ENCODE results near the gene LBR.

The LBR gene

GRCh38 chr1:225462714-225463574, 35.1 kb upstream of the LBR start:
- peak; percentile 79 for DNase-seq

GRCh38 chr1:225462429-225462713, 34.5 kb upstream of the LBR start:
- peak; percentile 66 for DNase-seq

DNA sequence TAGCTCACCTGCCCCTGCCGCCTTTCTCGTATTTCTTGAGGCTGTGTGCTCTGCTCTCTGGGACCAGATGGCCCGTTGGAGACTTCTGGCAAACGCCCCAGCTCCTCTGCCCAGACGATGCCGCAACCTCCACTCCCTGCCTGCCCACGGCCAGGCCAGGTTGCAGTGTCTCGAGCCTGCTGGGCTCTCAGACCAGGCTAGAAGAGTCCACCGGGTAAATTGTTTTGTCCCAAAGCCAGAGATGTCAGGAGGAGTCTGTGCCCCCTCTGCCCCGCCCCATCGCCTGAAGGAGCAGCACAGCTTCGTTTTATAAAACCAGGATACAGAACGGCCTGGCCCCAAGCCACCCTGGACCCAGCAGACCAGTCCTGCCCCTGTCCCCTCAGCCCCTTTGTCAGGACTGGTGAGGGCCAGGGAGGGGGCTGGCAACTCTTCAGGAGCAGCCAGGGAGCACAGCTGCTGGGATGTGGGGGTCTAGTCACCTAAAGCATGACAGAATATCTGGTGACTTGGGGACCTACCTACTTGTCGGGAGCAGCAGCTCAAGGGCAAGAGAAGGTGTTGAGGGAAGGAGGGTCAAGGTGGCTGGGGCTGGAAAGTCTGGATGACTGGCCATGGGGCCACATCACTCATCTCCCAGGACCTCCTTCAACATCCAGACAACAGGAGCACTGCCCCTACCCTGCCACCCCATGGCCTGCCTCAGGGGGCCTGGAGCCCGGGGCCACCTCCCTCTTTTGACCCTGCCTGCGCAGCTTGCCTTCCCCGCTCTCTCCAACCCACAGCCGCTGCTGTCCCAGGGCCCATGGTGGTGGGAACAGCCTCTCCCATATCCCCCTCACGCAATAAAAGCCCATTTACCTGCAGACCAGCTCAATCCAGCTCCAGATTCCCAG, 33.9 kb upstream of the LBR start:
- DNase-seq = no peak

GRCh38 chr1:225460737-225461532, 33.1 kb upstream of the LBR start:
- DNase-seq = no peak

- DNase-seq = no peak
These were observed 32.3 kb upstream of the LBR start for GRCh38 chr1:225460021-225460736.

DNA sequence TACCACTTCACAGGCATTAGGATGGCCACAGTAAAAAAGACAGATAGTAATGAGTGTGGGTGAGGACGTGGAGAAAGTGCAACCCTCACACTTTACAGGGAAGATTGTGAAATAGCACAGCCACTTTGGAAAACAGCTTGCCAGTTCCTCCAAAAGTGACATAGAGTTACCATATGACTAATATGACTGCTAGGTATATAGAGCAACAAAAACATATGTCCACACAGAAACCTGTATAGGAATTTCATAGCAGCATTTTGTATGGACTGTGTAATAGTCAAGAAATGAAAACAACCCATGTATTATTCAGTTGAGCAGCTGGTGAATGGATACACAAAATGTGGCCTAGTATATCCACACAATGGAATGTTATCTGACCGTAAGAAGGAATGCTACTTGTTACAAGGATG, 30.4 kb upstream of the LBR start:
- no peak for DNase-seq

- no peak for DNase-seq
These were observed 26.9 kb upstream of the LBR start for GRCh38 chr1:225454733-225455132.

- DNase-seq = peak; percentile 98
These were observed 26.2 kb upstream of the LBR start for GRCh38 chr1:225453797-225454648.

GRCh38 chr1:225451840-225452515, 24.1 kb upstream of the LBR start:
- DNase-seq = no peak

DNA sequence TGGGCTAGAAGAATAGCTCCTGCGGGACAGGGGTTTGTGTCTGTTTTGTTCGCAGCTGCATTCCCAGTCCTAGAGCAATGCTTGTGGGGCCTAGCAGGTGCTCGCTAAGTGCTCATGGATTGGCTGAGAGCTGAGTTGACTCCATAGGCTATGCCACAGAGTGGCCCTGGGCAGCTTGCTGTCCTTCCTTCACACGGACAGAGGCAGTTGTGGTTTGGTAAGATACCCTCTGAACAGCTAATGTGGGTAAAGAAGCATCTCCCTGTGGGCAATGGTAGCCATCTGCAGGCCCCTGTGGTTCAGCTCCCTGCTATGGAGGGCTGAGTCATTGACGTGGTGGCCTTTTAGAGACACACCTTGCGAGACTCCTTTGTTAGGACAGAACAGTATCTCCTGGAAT, 23.5 kb upstream of the LBR start:
- no peak for DNase-seq

DNA sequence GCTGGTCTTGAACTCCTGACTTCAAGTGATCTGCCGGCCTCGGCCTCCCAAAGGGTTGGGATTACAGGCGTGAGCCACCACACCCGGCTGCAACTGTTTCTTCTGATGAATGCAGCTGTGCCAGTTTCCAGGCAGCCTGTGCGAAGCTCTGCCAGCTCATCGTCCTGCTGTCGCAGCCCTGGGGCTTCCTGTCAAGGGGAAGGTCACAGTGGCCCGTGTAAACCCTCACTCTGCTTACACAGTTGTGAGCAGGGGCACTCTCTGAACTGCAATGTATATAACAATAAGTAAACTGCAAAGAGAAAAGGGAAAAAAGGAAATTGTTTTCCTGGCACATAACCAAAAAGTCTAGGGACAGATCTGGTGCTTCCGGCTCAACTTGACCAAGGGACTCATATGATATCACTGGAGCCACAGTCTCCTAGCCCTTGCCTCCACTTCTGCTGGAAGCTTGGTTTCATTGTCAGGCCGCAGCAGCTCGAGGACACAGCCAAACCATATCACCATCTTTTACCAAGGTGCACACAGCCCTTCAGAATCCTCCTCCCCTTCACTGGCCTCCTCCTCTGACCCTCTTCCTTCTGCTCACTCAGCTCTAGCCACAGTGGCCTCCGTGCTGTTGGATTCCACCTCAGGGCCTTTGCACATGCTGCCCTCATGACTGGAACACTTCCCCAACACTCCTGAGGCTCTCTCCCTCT, 22.8 kb upstream of the LBR start:
- DNase-seq = no peak

- no peak for DNase-seq
These were observed 21.9 kb upstream of the LBR start for GRCh38 chr1:225449774-225450173.

DNA sequence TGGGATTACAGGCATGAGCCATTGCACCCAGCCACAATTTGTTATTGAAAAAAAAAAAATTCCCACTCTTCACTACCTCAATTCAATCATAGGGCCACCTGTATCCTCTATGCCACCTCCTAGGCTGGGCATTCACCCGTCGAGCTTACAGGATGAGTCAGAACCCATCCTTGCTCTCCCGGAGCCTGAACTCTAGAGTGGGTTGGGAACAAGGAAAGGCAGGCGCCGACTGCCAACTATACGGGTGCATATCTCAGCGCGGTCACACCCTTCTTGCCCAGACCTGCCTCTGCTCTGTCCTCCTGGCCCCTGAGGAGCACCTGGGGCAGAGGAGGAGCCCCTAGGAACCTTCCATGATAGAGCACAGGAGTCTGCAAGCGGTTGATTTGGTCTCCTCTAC, 21.4 kb upstream of the LBR start:
- DNase-seq = no peak

DNA sequence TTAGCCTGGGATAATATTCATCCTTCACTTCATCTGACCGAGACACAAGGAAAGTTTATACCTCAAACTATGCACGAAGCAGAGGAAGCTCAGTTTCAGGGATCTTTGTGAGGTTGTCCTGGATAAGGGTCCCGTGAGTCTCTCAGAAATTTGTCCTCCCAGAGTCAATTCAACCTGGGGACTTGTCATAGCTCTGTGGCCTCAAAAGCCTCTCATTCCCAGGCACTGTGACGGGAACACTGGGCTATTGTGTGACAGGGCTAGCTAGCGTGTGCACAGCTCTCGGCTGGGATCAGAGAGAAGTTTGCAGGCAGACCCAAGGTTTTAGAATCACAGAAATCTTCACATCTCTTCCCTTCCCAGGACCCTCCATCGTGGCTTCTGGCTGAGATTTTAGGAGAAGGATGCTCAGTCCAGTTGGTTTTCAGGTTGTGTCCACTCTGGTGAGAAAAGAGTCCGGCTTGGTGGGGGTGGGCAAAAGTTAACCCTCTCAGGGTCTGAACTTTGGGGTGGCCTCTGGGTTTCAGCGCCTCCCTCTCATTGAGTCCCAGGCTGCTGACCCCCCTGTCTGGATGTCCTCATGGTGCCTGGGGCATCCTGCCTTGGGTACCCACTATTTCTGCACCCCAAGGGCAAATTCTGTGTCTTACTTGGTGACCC, 20.4 kb upstream of the LBR start:
- no peak for DNase-seq

DNA sequence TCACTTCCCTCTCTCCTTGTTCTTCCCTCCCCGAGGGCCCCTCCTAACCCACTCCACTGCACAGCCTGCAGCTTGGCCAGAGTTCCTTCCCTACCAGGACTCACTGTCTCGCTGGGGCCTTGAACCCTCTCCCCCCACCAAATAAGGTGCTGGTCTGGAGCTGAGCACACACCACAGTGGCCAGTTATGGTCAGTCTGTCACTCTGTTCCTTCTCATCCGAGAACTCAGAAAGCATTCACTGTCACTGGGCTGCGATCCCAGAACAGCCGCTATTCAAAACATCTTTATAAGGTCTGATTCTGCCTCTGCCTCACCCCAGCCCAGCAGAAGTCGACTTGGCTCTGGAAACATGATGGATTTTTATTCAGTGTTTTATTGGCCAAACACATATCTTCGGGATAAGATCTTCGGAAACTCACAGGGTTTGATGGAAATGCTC, 19.8 kb upstream of the LBR start:
- no peak for DNase-seq

DNA sequence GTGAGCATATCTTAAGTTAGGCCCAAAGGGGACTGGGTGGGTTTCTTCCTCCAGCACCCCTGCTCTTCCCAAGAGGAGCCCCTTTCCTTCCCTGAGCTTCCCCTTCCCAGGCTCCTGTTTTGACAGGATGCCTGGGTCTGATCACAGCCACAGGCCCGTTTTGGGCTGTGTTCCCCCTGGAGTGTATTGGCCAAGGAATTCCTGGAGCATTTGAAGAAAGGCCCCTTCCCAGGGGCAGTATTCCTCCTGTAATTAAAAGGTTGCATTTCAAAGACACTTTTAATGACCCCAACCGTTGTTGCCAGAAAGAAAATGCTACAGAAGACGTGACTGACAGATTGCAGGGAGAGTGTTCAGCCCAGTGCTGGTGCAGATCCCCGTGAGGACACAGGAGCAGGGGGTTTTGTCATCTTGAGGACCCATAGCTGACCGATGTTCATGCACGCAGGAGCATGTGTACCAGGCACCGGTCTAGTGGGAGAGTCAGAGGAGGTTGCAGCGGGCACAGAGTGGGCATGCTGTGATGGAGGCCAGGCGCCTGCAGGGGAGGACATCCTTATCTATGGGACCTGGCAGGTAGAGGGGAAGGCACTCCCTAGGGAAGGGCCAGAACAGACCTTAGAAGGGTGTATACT, 19.3 kb upstream of the LBR start:
- DNase-seq = no peak

DNA sequence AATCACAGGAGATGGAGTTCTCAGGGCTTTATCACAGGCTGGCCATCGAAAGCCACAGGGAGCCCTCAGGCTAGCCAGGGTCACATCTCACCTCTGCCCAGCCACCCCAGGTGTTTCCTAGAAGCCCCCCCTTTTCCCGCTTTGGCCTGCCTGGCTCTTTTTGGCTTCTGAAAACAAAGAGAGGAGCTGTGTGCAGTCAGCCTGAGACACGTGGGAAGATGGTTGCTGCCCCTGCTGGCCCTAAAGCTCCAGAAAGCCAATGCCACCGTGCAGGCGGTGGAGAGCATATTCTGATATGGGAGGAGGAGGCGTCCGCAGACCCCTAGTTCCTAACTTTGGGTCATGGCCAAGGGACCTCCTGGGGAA, 18.7 kb upstream of the LBR start:
- no peak for DNase-seq

DNA sequence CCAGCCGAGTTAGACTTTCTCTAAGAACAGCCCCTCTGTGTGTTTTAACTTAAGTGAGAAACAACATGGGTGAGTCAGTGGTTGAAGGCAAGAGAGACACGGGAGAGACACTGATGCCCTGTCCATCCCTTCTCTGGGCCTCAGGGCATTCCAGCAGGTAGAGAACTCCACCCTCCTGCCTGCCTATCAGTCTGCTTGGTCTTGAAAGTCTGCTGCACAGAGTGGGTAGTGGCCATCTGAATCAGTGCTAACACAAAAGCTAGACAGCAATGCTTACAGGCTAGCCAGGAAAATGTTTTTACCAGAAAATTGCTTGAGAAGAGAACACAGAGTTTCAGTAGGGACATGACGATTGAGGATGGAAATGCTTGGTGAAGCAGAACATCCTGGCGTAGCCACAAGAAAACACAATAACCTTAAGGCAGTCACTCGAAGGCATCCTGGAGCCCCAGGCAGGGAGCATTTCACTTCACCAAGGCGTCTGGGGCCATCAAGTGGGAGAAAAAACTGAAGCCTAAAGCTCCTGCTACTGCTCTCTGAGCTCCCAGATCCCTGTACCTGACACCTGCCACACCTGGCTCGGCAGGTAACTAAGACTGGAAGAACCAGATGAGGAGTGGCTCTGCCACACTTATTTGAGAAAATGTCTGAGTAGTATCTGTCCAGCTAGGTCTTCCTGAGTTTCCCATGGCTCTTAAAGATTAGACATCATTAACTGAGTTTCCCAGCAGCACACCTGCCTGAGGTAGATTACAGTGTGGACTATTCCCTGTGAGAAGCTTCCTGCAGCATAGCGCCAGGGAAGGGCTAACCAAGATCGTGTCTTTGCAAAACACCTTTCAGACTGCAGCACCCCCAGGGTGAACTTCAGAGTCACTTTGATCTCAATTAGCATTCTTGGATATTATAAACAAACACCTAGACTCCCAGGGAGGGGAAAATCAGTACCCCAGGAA, 18.1 kb upstream of the LBR start:
- no peak for DNase-seq
